Epithelial cell of prostate (primary cell): ENCODE results near the gene CCDC136.

Source experiments
- DNase-seq: peaks from one replicate; pipeline ENCODE4 v3.0.0-alpha.2; 2011; ENCODE audit warnings: low read depth, low spot score
- H3K27ac ChIP-seq: fragments of 450-650 bp; 2 replicates; pipeline ENCODE4 v1.5.1; 2017; ENCODE audit warnings: mild to moderate bottlenecking

Gene CCDC136

DNA sequence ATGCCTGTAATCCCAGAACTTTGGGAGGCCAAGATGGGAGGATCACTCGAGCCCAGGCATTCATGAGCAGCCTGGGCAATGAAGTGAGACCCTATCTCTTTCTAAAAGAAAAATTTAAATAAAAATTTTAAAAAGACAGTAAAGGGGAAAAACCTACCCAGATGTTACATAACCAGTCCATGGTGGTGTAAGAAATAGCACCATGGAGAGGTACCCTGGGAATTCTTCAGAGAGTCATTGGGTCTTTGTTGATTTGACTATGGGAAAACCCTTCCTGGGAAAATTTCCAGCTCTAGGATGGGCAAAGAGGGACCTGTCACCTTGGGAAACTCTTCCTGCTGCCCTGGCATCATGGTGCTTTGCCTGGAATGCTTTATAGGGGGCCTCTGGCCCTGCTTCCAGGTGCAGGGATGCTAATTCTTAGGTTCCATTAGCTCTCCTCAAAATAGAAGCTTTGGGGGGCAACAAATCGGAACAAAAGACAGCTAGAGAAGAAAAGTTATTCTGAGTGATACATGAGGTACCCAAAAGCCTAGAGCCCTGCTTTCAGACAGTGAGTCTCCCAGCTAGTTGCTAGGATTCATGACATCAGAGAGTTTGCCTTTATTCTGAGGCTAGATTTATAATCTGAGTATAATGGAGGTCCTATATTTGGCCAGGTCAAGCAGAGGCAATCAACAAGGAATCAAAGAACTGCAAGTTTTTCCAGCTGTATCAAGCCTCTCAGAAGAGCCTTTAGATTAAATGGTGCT is 10.1 kb downstream of the CCDC136 start:
- no peak overlapping the region for H3K27ac ChIP-seq
- DNase-seq = no peak

DNA sequence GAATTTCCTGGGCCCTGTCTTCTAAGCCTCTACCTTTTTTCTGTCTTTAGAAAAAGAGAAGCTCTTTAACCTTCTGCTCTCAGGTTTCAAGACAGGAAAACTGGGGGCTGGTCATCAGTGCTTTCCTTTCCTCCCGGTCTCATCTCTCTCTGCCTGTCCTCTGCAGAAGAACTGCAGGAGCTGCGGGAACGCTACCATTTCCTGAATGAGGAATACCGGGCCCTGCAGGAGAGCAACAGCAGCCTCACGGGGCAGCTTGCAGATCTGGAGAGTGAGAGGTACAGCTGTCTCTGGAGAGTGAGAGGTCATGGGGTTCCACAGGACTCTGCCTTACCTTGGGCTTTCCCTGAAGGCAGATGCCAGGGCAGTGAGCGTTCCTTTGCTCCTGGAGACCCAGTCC is 12.7 kb downstream of the CCDC136 start:
- no peak for DNase-seq
- no peak overlapping the region for H3K27ac ChIP-seq

DNA sequence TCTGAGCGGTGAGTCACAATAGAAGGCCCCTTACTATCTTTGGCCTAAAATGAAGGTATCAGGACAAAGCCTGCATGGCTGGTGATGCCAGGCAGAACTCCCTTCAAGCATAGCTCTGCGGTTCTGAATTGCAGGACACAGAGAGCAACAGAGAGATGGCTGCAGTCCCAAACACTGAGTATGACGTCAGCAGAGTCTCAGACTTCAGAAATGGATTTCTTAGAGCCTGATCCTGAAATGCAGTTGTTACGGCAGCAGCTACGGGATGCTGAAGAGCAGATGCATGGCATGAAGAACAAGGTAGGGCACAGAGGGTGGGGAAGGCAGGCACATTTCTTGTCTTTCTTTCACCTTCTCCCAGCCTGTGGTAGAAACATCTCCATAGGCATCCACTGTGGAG is 13.5 kb downstream of the CCDC136 start:
- no peak for DNase-seq

DNA sequence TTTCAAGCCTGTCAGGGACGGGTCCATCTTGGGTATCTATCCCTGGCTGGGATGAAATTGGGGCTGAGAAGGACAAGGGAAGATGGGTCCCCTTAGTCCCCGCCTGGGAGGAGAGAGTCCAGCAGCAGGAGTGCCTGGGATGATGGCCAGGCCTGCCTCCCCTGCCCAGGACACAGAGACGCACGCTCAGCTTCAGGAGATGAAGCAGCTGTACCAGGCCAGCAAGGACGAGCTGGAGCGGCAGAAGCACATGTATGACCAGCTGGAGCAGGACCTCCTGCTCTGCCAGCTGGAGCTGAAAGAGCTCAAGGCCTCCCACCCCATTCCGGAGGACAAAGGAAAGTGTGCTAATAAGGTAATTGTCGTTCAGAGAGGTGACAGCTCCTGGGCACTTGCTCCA is 15.4 kb downstream of the CCDC136 start:
- H3K27ac ChIP-seq = no peak overlapping the region

More for the DNA sequence above, 13.5 kb downstream of the CCDC136 start:
- no peak overlapping the region for H3K27ac ChIP-seq

DNA sequence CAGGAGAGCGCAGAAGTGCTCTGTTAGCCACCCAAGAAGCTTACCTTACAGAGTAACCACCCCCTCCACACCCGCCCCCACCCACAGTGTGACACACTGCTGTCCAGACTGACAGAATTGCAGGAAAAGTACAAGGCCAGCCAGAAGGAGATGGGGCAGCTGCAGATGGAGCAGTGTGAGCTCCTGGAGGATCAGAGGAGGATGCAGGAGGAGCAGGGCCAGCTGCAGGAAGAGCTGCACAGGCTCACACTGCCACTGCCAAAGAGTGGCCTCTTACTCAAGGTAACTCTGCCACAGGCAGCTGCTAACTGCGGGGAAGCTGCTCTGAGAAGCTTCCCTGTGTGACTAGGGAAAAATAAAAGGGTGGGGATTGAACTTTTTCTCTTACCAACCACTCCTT is 17.6 kb downstream of the CCDC136 start:
- no peak for DNase-seq
- H3K27ac ChIP-seq = no peak overlapping the region

More for the DNA sequence above, 15.4 kb downstream of the CCDC136 start:
- DNase-seq = no peak

DNA sequence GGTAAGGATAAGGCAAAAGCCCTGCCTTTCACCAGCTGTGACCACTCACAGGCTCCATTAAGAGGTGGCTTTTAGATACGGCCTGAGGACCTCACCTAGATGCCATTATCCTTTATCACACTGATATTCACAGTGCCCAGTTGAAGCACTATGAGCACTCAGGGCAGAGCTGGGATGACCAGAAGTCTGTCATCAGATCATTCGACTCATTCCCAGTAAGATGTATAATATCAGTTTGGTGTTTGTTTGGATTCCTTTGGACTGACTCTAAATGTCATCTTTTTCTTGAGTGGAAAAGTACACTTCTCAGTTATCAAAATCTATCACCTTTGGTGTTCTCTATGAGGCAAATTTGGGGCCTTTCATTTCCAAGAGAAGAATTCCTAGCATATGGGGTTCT is 18.7 kb downstream of the CCDC136 start:
- DNase-seq = no peak
- no peak overlapping the region for H3K27ac ChIP-seq

DNA sequence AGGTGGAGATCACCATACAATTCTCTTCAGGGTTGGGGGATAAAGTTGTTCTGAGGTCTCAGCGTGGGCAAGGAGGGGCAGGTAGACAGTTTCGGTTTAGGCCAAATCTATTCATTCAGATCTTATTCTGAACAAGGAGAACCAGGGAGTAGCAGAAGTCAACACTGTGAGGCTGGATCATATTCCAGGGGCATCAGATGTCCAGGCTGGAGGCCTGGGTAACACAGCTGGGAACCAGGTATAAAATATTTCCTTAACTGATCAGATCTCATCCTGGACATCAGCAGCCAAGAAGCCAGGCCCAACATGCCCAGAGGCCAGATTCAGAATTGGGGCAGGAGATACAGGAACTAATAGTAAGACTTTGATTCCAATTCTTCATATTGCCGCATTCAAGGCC is 19.2 kb downstream of the CCDC136 start:
- H3K27ac ChIP-seq = no peak overlapping the region
- DNase-seq = no peak

DNA sequence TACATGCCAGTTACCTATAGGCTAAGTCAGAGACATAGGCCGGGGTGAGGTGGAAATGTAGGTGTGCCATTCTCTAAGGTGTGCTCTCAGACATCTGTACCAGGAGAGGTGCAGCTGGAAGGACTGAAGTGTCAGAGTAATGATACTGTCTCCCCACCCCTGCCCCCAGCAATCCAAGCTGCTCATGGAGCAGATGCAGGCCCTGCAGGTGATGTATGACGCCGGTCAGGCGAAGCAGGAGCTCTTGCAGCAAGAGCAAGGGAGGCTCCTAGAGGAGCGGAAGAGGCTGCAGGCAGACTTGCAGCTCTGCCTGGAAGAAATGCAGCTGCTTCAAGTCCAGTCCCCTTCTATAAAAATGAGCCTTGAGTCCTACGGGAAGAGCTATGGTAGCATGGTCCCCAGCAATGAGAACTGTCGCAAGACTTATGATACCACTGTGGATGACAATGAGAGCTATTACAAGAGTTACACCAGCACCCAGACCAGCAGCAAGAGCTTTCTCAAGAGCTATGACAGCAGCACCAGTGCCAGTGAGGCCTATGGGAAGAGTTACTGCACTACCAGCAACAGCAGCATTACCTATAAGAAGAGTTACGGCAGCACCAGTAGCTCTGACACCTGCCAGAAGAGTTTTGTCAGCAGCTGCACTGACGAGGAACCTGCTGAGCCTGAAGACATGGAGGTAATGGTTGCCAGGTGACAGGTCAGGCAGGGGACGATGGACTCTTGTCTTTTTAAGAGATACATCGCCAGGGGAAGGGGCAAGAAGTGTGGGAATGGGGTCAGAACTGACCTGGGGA is 20.1 kb downstream of the CCDC136 start:
- no peak overlapping the region for H3K27ac ChIP-seq
- no peak for DNase-seq

DNA sequence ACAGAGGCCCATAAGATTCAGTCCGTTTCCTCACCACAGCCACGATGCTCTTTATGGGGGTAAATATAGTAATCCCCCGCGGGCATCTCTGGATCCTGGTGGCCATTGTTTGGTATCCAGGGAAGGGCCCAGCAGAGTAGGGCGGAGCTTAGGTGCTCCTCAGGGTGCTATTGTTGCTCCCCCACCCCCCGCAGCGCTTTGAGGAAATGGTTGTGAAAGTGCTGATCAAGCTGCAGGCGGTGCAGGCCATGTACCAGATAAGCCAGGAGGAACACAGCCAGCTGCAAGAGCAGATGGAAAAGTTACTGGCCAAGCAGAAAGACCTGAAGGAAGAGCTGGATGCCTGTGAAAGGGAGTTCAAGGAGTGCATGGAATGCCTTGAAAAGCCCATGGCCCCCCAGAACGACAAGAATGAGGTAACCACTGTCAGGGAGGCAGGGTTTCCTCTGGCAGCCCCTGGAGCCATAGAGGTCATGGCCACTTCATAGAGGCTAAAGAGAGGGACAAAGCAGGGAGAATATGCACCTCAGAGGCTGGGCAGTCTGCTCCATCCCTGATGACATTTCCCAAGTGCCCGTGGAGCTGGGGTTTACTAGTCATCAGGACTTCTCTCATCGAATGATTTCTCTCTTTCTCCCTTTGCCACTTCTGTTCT is 20.9 kb downstream of the CCDC136 start:
- H3K27ac ChIP-seq = no peak overlapping the region
- DNase-seq = no peak

DNA sequence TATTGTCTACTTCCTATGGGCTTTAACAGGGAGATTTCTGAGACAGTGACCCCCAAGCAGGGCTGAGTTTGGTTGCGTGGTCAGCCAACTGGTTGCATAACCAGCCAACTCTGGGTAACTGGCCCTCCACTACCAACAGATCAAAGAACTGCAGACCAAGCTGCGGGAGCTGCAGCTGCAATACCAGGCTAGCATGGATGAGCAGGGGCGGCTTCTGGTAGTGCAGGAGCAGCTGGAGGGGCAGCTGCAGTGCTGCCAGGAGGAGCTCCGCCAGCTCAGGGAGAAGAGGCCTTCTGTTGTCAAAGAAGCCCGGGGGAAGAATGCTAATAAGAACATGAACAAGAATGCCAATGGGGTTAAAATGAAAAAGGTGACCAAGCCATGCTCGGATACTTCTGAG is 22.7 kb downstream of the CCDC136 start:
- DNase-seq = no peak
- H3K27ac ChIP-seq = no peak overlapping the region

DNA sequence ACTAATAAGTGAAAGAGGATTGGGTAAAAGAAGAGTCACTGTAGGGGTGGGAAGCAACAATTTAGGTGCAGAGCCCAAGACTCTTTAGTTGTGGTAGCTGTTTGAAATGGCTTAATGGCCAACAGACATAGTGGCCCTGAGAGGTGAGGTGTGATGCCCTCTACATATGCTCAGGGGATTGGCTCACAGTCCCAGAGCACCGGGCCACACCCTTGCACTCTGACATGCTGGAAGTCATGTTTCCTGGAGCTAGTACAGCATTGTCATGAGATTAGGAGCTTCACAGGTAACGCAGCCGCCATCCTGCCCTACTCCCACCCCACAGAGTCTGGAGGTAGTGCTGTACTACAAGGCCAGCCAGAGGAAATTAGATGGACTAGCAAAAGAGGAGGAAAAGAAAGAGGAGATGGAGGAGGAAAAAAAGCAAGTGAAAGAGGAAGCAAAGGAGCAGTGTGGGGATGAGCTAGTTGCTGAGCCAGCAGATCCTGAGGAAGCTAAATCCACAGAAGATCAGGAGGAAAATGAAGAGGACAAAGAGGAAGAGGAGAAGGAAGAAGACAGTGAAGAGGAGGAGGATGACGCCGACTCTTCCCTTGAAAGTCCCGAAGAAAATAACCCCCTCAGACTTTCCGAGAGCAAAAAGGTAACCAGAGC is 23.6 kb downstream of the CCDC136 start:
- DNase-seq = no peak
- no peak overlapping the region for H3K27ac ChIP-seq

DNA sequence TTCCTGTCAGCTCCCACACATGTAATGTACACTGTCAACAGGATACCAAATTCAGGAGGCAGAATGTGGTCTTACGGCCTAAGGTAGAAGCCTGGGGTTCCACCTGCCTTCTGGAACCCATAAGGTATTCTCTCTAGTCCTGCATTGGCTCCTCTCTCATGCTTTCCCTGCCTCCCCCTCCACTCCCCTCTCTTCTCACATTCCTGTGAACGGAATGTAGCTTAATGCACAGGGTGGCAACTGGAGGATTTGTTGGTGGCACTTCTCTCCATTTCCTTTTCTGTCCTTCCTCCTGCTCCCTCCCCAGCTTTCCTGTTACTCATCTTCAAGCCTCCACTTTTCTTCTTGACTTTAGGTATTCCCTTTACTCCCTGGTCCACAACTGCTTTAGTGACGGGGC is 26.9 kb downstream of the CCDC136 start:
- no peak for DNase-seq
- no peak overlapping the region for H3K27ac ChIP-seq

DNA sequence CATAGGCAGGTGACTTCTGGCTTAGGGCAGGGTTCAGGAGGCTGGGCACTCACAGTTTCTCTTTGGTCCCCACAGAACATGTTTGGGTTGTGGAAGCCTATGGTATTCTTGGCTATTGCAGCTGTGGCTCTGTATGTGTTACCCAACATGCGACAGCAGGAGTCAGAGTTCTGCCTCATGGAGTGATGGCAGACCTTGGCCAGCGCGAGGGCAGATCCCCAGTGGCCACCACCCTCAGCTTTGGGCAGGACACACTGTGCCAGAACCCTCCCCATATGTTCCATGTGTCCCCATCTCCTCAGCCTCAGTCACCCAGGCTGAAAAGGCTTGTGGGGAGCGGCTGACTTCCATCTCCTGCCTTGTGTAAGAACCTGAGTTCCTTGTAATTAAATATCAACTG is 30.0 kb downstream of the CCDC136 start:
- DNase-seq = no peak
- H3K27ac ChIP-seq = no peak overlapping the region

DNA sequence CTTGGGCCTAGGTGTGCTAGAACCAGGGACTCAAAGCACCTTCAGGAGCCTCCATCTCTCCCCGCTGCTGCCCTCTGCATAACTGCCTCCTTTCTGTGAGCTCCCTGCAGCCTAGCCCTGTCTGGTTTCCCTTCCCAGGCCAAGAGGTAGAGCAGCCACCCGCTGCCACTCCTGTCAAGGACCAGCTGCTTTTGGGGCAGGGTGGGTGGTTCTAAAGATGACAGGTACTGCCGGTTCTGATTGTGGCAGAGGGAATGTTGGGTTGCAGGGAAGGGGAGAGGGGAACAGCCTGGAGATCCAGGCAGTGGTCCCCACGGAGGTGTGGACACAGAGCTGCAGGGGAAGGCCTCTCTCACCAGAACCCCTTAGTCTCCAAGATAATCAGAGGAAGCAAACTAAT is 34.7 kb downstream of the CCDC136 start:
- DNase-seq = no peak
- no peak overlapping the region for H3K27ac ChIP-seq

DNA sequence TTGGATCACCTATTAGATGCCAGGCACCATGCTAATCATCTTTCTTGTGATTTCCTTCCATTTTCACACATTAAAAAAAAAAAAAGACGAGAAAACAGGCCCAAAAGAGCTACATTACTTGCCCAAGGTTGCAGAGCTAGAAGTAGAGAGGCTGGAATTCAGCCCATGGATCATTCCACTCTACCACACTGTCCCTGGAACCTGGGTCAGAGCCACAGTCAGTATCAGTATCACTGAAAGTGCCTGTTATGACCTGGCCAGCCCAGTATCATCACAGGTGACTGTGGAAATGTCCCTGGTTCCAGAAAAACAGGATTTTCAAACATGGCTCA is 35.1 kb downstream of the CCDC136 start:
- DNase-seq = no peak
- H3K27ac ChIP-seq = no peak overlapping the region

DNA sequence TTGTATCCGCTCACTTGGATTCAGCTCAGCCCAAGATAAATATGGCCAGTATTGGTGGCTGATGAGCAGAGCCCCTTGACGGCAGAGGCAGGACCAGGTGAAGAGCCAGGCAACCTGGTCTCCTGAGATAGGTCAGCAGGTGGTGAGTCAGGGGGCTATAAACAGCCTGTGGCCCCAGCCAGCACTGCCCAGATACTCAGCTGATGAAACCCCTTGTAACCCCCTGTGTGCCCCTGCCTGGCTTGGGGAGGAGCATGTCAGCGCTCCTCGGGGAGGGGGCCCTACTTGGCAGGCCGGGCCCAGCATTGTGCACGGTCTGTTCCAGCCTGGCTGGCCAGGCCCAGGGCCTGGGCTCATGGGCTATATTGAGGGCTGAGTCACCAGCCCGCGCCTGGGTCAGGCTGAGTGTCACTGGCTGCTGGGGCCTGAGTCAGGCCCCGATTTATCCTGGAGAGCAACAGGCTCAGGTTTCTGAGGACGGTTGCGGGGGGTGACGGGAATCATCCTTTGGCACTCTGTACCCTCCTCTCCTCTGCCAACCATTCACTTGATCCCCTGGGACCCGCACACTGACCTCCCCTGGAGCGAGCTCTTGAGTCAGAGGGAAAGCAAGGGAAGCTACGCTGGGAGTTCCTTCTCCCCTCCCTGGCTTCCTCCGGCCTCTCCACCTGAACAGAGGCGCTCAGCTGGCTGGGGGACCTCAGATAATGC is 35.6 kb downstream of the CCDC136 start:
- H3K27ac ChIP-seq = no peak overlapping the region
- DNase-seq = no peak

DNA sequence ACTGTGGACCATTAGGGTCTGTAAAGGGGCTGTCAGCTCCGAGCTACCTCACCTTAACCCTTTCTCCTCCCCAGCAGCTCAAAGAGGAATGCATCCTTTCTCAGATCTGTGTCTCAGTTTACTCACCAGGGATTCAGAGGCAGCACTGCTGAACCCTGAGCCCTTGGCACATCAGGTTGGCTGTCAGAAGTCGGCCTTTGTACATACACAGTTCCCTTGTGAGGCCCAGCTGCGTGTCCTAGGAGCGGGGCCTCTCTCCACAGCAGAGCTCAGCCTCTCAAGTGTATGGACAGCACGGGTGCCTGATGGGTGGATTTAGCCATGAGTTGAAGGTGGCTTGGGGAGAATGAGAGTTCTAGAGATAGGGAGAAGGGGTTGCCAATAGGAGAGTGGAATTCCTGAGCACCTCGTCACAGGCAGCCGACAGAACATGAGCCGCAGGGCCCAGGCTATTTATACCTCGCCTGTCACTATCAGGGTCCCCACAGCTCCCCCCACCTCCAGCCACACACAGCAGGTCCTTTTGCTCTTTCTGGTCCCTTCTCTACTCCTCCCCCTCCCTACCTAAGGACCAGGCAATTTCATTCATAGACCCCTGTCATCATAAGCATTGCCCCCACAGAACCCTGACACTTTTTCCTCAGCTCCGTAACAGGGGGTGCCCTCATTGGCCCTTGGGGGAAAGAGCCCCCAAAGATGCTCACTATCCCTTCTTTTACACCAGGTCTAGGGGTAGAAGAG is 36.4 kb downstream of the CCDC136 start:
- no peak for DNase-seq
- H3K27ac ChIP-seq = no peak overlapping the region

DNA sequence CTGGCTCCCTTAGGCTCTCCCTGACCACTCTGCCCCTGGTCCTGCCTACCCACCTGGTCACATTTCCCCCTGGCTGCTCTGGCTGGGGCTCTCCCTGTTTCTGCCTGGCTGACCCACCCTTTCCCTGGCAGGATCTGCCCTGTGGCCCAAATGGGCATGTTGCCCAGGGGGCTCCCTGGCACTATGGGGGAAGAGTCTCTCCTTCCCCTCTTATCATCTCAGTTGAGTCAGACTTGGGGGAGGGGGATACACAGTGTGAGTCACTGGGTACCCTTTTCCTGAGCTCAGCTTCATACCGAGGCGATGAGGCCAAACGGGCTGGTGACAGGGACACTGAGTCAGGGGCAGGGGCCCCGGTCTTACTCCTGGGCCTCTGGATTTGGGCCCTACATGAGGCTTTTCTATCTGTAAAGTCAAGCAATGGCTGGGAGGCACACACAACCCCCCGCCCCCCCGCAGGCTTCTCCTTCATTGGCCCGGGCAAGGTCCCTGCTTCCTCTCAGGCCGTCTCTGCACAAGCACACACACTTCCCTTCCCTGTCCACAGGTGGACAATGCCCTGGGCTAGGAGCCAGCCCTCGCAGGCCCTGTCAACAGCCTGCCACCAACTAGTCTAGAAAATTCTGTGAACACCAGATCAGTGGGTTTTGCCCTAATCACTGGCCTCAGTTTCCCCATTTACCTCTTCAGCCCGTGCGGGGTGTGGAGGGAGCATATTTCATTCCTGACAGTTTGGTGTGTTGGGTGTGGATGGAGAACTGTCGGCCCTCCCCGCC is 37.8 kb downstream of the CCDC136 start:
- no peak for DNase-seq
- no peak overlapping the region for H3K27ac ChIP-seq
